HG03025 (cell line): ENCODE measurements around the gene LSAMP.

Experiments
- ATAC-seq: cut with Tn5 transposase; IDR thresholded peaks from one replicate; pipeline ENCODE4 v1.9.1; 2021; ENCODE audit warnings: mild to moderate bottlenecking, moderate library complexity; ENCODE audit not compliant: unreplicated experiment, low FRiP score

The LSAMP gene

DNA sequence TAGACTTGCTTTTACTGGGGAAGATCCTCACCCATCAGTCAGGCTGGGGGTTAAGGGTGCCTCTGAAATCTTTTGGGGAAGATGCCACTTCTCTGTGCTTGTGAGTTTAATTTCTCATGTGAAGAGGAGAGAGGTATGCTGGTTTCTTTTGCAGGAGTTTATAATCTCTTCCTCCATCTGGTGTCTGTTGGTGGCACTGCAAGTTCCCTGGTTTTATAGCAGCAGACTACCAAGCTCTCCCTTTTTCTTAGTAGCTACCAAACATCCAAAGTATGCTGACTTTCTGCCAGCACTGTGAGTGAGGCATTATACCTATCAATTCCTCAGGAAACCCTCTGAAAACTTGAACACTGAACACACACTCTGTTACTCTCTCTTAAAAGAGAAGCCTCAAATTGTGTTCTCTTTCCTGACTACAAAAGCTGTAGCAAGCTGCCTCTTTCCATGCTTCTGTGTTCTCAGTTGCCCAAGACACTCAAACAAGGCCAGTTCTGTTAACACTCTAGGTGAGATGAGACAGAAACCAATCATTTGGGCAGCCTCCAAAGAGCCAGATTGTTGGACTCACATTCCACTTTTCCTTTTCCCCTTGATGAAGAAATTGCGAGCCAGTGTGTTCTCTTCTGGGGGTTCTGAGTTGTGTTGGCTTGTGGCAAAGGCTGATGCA is 522.5 kb downstream of the LSAMP start:
- no peak for ATAC-seq

DNA sequence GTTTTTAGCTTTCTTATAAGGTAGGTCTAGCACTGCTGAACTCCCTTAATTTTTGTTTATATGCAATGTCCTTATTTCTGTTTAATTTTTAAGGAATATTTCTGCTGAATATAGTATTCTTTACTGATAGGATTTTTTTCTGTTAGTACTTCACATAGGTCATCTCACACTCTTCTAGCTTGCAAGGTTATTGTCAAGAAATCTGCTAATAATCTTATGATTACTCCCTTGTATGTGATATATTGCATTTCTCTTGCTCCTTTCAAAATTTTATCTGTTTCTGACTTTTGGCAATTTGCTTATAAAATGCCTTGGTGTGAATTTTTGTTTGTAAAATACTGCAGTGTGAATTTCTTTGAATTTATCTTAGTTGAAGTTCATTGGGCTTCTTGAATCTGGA is 523.6 kb downstream of the LSAMP start:
- no peak for ATAC-seq

DNA sequence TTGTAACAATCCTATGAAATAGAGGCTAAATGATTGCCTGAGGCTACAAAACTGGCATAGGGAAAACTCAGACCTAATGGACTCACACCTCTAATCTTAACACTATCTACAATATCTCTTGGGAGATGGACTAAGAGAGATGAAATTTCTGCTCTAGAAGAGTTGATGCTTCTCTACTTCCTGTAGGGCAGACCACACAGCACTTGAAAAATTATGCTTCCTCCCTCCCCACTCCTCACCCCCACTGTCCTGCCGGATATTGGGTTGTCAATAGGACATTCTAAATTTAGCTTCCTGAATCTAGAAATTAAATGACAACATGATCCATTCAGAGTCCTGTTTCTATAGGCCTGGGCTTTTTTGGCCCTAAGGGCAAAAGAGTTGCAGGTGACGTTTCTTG is 526.4 kb downstream of the LSAMP start:
- no peak for ATAC-seq

GRCh38 chr3:115916866-115917265 is 528.4 kb downstream of the LSAMP start:
- no peak for ATAC-seq

GRCh38 chr3:115915061-115915460 is 530.2 kb downstream of the LSAMP start:
- no peak for ATAC-seq

DNA sequence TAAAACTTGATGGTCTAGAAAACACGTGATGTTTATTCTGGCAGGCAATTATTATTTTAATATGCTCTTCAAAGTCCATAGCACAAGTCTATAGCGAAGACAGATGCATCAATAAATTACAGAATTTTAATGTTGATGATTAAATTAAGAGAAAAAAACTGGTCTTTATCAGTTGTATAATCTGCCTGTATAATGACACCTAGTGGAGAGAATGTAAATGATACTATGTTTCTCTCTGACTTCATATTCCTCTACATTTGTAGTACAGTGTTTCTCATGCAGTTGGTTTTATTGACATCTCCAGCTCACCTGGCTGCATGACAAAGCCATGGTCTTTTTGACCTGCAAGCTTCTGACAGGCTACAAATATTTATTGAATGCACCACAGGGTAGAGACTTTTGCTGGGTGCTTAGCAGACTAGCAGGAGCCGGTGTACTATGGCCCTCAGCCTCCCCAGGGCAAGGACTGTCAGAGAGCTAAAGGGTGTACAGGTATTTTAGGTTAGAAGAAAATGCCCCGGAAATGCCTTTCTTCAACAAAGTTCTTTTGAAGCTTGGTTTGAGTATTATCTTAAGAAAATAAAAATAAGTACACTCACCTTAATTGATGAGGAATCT is 532.1 kb downstream of the LSAMP start:
- no peak for ATAC-seq

GRCh38 chr3:115912372-115912771 is 532.9 kb downstream of the LSAMP start:
- no peak for ATAC-seq

- no peak for ATAC-seq
These were observed 539.4 kb downstream of the LSAMP start for GRCh38 chr3:115905871-115906270.

DNA sequence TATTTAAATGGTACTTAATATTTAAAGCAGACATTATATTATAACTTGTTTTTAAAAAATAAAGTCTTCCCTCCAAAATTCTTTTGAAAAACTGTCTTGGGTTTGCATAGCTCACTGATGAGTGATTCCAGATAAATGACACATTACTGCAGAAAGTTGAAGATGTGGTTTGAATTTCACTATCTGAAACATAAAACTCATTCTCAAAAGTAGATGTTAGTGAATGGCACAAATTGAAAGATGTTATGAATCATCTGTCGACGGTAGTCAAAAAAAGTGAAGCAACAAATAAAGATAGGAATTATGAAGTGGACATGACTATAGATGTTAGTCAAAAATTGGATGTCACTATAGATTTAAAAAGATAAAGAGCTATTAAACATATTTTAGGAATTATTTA is 541.4 kb downstream of the LSAMP start:
- no peak for ATAC-seq

DNA sequence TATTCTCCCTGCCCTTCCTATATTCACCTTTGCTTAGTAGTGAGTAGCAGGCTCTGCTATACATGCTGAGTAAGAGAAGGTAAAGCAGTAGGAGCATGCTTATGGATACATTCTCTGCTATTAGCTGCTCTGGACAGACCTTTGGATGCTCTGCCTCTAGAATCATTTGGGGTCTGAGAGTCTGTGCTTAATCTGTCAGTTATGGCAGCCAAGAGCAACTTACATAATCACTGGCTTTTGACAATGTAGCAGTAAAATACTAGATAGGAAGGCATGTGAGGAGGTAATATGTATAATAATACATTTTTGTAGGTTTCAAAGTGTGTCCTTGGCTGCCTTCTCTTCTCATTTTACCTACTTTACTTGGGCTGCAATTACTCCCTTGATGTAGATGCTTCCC is 544.3 kb downstream of the LSAMP start:
- no peak for ATAC-seq

- ATAC-seq = no peak
These were observed 545.8 kb downstream of the LSAMP start for GRCh38 chr3:115899535-115899934.

- ATAC-seq = no peak
These were observed 546.5 kb downstream of the LSAMP start for GRCh38 chr3:115898656-115899410.

DNA sequence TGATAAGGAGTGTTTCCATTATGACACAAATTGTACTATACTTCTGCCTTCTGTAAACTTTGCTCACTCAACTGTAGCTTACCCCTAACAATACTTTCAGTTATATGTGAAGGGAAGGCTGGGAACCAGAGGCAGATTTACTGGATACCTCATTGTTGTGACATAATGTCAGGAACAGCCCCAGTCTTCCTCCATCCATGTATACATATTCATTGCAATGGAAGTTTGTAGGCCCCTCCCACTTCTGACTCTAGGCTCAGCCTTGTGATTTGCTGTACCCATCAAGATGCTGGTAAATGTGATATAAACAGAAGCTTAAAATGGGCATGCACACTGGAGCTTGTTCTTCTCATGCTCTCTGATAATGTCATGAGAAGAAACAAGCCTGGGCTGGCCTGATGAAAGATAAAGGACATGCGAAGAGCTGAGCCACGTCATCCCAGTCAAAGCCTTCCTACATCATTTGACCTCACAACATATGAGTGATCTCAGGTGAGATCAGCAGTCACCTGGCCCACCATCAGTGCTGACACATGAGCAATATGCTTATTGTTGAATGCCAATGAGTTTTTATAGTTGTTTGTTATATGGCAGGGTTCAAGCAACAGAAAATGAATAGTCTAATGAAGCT is 554.2 kb downstream of the LSAMP start:
- no peak for ATAC-seq

DNA sequence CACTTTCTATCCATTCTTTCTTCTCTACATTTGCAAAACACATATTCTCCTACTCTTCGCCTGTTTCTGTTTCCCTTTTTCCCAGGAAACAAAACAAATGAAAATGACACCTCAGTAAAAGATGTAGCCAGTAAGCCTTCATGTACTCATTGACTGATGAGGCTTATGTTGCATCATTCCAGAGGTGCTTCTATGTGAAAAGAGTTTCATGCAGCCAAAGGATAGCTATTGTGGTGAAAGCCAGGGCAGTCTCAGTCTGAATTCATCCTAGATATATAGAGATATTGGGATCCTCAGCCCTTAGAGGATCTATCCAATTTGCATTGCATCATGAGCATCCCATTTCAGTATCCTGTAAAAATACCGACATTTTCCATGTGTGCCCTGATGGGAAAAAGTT is 554.7 kb downstream of the LSAMP start:
- ATAC-seq = no peak

- no peak for ATAC-seq
These were observed 559.7 kb downstream of the LSAMP start for GRCh38 chr3:115885621-115886020.

- ATAC-seq = no peak
These were observed 567.7 kb downstream of the LSAMP start for GRCh38 chr3:115877615-115877899.

DNA sequence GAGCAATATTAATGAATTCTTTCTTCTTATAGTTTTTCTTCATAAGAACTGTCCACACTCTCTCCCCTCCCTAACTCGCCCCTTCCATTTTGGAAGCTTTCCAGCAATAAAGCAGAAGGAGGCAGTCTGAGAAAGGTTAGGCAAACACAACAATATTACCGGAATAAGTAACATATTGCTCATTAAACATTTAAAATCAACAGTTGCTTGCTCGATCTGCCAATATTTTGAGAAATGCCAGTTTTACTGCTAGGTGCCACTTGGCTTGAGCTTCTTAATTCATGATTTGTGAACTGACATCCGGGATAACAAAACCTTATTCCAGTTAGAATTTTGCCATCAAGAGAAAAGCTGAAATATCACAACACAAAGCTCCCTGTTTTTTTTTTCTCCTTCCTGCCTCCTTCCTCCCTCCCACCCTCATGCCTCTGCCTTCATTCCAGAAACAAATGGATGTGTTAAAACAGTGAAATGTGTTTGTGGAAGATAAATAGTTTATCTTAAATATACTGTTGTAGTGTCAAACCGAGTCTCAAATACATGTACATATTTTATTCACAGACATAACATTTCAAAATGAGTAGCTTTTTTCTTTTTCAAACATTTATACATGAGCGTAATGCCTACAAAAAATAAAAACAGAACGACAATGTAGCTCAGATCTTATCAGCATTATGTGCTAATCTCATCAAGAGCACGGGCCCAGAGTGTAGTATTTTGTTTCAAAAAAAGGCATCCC is 568.2 kb downstream of the LSAMP start:
- no peak for ATAC-seq

DNA sequence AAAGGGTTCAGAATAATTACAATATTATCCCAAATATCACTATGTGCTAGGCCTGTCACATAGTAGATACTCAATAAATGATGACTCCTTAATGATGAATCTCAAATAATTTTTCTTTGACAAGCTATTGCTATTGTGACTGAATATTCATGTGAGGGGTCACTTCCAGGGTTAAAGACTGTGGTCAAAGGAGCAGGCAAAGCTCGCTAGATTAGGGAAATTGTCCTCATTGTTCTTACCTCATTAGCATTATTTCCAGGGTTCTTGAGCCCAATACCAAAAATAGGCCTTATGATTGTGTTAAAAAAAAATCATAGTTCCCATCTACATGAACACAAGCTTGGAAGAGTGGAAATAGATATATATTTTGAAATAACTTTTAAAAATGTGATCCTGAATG is 569.8 kb downstream of the LSAMP start:
- no peak for ATAC-seq

GRCh38 chr3:115871735-115872134 is 573.6 kb downstream of the LSAMP start:
- ATAC-seq = no peak

DNA sequence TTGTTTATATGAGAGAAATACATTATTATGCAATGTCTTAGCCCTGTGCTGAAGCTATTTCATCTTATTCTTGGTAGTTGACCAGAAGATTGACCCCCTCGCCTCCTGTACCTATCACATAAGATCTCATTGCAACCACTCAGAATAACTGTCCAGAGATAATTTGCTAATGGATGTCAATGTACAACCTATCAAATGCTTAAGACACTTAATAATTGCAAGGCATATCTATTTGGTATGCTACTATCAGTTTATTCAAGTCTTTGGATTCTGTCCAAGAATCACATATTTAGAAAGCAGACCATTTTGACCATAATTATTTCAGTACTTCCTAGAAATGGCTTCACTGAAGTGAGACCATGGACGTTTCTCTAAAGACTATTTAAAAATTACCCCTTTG is 580.4 kb downstream of the LSAMP start:
- no peak for ATAC-seq

DNA sequence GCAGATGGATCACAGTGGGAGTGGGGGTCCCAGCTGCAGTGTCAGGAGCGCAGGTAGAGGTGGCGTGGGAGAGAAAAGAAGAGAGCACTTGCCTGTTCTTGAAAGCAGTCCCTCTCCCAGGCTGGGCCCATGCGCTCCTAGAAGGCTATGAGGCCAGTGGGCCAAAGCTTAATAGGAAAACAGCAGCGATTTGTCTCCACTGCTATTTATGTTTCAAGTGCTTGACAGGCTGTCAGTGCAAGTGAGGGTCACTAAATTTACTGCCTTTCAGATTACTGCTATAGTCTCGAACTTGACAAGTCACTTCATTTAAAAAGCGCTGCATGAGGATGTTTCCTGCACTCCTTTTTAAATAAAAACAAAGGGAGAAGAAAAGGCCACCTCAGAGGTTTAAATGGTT is 582.4 kb downstream of the LSAMP start:
- no peak for ATAC-seq
